ENCODE results near the gene SNAP25. TPM values are rescaled to one million over a fixed set of nuclear protein-coding genes. Genes with fewer than 3 reads are reported as not detected.

Gene SNAP25
- total RNA-seq, 1 donor from 2014 or later: 0.43 TPM

GRCh38 chr20:10180651-10181235 lies 37.9 kb upstream of the SNAP25 start:
- intact Hi-C loops (cut with DNase I): no loop called here
- H3K36me3 ChIP-seq: no peaks in the 10 kb centered on the region
- TF ChIP-seq CTCF (IDR thresholded peaks at IDR 0.05): no peak
- no peak overlapping the region for H3K4me3 ChIP-seq
- H3K9me3 ChIP-seq: peaks cover 4 to 10% of the 10 kb centered on the region in 2 donors
- H3K27me3 ChIP-seq: no peaks in the 10 kb centered on the region
- DNase-seq (ENCODE audit: low spot score in 2 of 2): no peak
- no peaks in the 10 kb centered on the region for H3K4me1 ChIP-seq
- H3K27ac ChIP-seq: no peak overlapping the region

- Histone ChIP-seq H3K9me3 (peaks cover 5 to 16% of the 10 kb centered on the region in 2 donors), H3K36me3 (no peaks in the 10 kb centered on the region), H3K27ac (no peak overlapping the region), H3K4me1 (no peaks in the 10 kb centered on the region), H3K4me3 (no peak overlapping the region), H3K27me3 (no peaks in the 10 kb centered on the region)
- no peak for TF ChIP-seq CTCF (IDR thresholded peaks at IDR 0.05)
- intact Hi-C loops (cut with DNase I): no loop called here
- DNase-seq (ENCODE audit: low spot score in 2 of 2): peak in 1 of 2 donors; percentile 68
Measured at GRCh38 chr20:10185741-10186558, 32.7 kb upstream of the SNAP25 start.

GRCh38 chr20:10190456-10190855 lies 28.2 kb upstream of the SNAP25 start:
- TF ChIP-seq CTCF (IDR thresholded peaks at IDR 0.05): no peak
- H3K27ac ChIP-seq: no peak overlapping the region

GRCh38 chr20:10192171-10192570 lies 26.5 kb upstream of the SNAP25 start:
- no peak for DNase-seq (ENCODE audit: low spot score in 2 of 2)
- H3K36me3 ChIP-seq: no peaks in the 10 kb centered on the region
- TF ChIP-seq CTCF (IDR thresholded peaks at IDR 0.05): no peak
- H3K4me1 ChIP-seq: no peaks in the 10 kb centered on the region
- no peak overlapping the region for H3K27ac ChIP-seq
- H3K27me3 ChIP-seq: no peaks in the 10 kb centered on the region
- intact Hi-C loops (cut with DNase I): no loop called here
- no peaks in the 10 kb centered on the region for H3K9me3 ChIP-seq
- H3K4me3 ChIP-seq: no peak overlapping the region

More at GRCh38 chr20:10190456-10190855, 28.2 kb upstream of the SNAP25 start:
- H3K9me3 ChIP-seq: peaks cover 4 to 9% of the 10 kb centered on the region in 2 donors
- H3K36me3 ChIP-seq: no peaks in the 10 kb centered on the region
- no peak overlapping the region for H3K4me3 ChIP-seq
- H3K4me1 ChIP-seq: no peaks in the 10 kb centered on the region
- intact Hi-C loops (cut with DNase I): no loop called here
- H3K27me3 ChIP-seq: no peaks in the 10 kb centered on the region
- no peak for DNase-seq (ENCODE audit: low spot score in 2 of 2)

GRCh38 chr20:10194166-10194565 lies 24.5 kb upstream of the SNAP25 start:
- intact Hi-C loops (cut with DNase I): no loop called here
- Histone ChIP-seq H3K36me3 (no peaks in the 10 kb centered on the region), H3K4me3 (no peak overlapping the region), H3K4me1 (no peaks in the 10 kb centered on the region), H3K27me3 (no peaks in the 10 kb centered on the region), H3K9me3 (no peaks in the 10 kb centered on the region), H3K27ac (no peak overlapping the region)
- no peak for TF ChIP-seq CTCF (IDR thresholded peaks at IDR 0.05)
- no peak for DNase-seq (ENCODE audit: low spot score in 2 of 2)
